GM12892 (cell line): ENCODE results near the gene CYP27A1.

Experiments
- DNase-seq: peaks from one replicate; pipeline ENCODE4 v3.0.0; 2011; ENCODE audit not compliant: insufficient read length
- FAIRE-seq: peaks from 2 replicates; lab custom pipeline; 2011; peaks lifted over from hg19 to GRCh38; lab: Jason Lieb, UNC
- POLR2A ChIP-seq: IDR thresholded peaks from 2 replicates; pipeline ENCODE4 v1.6.1; 2011; ENCODE audit warnings: low read depth, low read length, control low read depth
- POLR2AphosphoS5 ChIP-seq: IDR thresholded peaks from 2 replicates; pipeline ENCODE4 v1.6.1; 2011; ENCODE audit warnings: low read depth, low read length, control low read depth
- TAF1 ChIP-seq: IDR thresholded peaks from 2 replicates; pipeline ENCODE4 v1.6.1; 2011; ENCODE audit warnings: low read depth, mild to moderate bottlenecking, control low read depth, low read length, borderline replicate concordance

CYP27A1 gene

DNA sequence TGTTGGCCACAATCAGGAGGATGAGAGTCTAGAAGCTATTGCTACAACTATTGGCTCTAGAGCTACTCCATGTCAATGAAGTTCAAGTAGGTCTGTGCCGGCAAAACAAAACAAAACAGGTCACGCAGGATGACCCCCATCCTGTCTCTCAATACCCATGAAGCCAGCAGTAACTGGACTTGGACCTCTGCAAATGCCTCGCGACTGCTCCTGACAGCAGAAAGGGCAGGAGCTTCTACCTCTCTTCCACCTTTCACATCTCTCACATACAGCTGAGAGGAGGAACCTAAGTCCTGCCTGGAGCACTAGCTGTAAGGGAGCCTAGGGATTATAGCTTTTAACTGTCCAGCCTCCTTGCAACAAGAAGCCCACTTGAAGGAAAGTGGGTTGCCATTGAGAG, 33.7 kb downstream of the CYP27A1 start:
- TF ChIP-seq TAF1 = no peak
- TF ChIP-seq POLR2A = no peak
- TF ChIP-seq POLR2AphosphoS5 = no peak
- DNase-seq (no peak), FAIRE-seq (no peak)

- TF ChIP-seq TAF1 = no peak
- TF ChIP-seq POLR2AphosphoS5 = no peak
- no peak for TF ChIP-seq POLR2A
Measured at GRCh38 chr2:218816561-218817011, 34.6 kb downstream of the CYP27A1 start.

GRCh38 chr2:218819093-218819492, 37.1 kb downstream of the CYP27A1 start:
- no peak for TF ChIP-seq POLR2A
- TF ChIP-seq POLR2AphosphoS5 = no peak
- no peak for TF ChIP-seq TAF1
- FAIRE-seq (no peak), DNase-seq (no peak)

More at GRCh38 chr2:218816561-218817011, 34.6 kb downstream of the CYP27A1 start:
- FAIRE-seq (no peak), DNase-seq (no peak)

- TF ChIP-seq POLR2AphosphoS5 (no peak), POLR2A (no peak), TAF1 (no peak)
- no peak for FAIRE-seq
- no peak for DNase-seq
Measured at GRCh38 chr2:218820746-218821369, 38.9 kb downstream of the CYP27A1 start.

DNA sequence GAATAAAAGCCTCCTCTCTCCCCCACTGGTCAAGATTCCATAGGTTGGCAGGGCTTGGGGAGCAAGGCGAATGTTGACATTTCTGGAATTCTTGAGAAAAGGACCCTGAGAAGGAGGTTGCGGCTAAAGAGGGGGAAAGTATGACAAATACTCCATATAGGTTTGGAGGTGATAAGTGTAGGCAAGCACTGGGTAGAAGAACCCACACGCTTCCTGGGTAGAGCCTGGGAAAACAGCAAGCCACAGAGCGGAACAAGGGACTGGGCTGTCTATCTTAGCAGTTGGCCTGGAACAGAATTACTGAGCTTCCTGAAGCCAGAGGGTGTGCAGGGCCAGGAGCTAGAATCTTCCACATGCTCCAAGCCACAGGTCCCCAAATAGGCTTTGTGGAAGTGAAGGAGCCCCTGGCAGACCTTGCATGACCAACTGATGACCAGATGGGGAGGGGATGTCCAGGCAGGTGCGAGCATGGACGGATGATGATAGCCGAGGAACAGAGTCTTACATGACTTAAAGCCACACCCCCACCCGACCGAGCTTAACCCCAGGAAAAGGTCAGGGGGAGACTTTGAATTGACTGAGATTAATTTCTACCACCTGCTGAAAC, 39.8 kb downstream of the CYP27A1 start:
- DNase-seq (no peak), FAIRE-seq (no peak)
- no peak for TF ChIP-seq POLR2AphosphoS5
- no peak for TF ChIP-seq TAF1
- no peak for TF ChIP-seq POLR2A

DNA sequence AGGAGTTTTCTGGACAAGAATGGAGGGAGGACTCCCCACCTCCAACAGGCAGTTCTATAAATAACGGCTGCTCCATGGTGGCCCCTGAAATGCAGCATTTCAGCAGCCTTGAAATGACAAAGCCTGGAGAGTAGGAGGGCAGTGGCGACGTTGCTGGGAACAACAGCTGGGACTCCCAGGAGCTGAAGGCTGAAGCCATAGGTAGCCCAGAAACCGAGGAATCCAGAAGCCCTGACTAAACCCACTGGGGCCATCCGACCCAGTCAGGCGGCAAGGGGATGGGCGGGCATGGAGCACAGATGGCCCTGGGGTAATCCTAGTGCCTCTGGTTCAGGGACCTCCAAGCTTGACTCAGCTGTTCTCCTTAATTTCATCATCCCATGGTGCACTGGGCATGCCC, 40.7 kb downstream of the CYP27A1 start:
- no peak for DNase-seq
- no peak for FAIRE-seq
- TF ChIP-seq POLR2AphosphoS5 (no peak), TAF1 (no peak)

DNA sequence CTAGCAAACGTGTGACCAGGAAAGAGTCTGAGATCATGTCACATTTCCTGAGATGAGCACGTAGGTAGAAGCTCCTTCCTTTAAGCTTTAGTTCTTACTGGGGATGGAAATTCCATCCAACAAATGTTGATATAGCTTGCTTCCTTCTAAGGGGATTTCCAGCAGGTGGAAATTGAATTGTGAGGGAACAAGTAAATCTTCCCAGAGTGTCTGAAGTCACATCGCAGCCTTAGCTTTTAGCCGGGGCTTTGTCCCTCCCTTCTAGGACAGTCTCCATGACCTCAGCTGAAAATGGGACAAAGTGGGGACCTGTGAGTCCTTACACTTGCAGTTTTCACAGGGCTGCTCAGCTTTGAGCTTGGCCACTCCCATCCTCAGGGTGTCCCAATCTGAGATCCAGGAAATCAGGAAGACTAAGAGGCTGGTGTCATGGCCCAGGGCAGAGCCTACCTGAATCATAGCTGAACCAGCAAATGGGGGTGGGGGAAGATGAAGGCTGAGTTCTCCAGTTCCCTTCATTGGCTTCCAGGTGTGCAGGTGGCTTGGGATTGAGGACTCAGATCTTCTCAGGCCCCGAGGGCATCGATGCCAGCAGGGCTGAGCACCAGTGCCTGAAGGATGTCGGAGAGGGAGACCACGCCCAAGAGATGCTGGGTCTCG, 41.4 kb downstream of the CYP27A1 start:
- no peak for TF ChIP-seq POLR2AphosphoS5
- no peak for FAIRE-seq

DNA sequence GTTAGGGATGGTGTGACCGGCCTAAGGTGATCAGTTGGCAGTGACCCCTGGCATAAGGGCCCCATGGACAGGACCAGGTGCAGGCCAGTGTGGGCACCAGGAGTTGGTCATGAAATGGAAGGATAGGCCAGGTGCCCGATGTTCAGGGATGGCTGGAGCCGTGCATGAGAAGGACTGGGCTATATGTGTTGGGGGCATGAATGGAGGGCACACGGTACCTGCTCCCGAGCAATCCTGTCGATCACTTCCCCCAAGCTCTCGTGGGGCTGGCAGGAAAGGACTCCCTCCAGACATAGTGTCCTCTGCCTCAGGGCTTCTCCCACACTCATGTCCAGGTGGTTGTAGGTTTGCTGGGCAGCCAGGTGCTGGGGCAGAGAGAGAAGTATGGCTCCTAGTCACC, 42.1 kb downstream of the CYP27A1 start:
- FAIRE-seq = no peak
- no peak for DNase-seq
- TF ChIP-seq POLR2AphosphoS5 = no peak
- no peak for TF ChIP-seq POLR2A
- no peak for TF ChIP-seq TAF1

More for the DNA sequence above, 41.4 kb downstream of the CYP27A1 start:
- DNase-seq = no peak

- FAIRE-seq = no peak
- TF ChIP-seq POLR2A (no peak), TAF1 (no peak), POLR2AphosphoS5 (no peak)
Measured at GRCh38 chr2:218826791-218827190, 44.8 kb downstream of the CYP27A1 start.

GRCh38 chr2:218827701-218828476, 45.9 kb downstream of the CYP27A1 start:
- DNase-seq = no peak

More at GRCh38 chr2:218826791-218827190, 44.8 kb downstream of the CYP27A1 start:
- no peak for DNase-seq

GRCh38 chr2:218828477-218828778, 46.5 kb downstream of the CYP27A1 start:
- DNase-seq (no peak), FAIRE-seq (no peak)
- TF ChIP-seq TAF1 = no peak
- no peak for TF ChIP-seq POLR2AphosphoS5
- no peak for TF ChIP-seq POLR2A

More at GRCh38 chr2:218827701-218828476, 45.9 kb downstream of the CYP27A1 start:
- TF ChIP-seq POLR2A (no peak), TAF1 (no peak)
- FAIRE-seq = no peak
